Heart left ventricle (tissue), 16 donors: ENCODE measurements around the gene ADAM19. TPM values are rescaled to one million over a fixed set of nuclear protein-coding genes. Genes with fewer than 3 reads are reported as not detected.
"Not testable (repeated sequence)": the region's sequence is repeated elsewhere in the genome, so short reads cannot be mapped to it uniquely, and the experiment has no call there.

ENCODE experiments used
- ATAC-seq, 4 donors: fragments of 200-7000 bp; cut with Tn5 transposase; one replicate each; pipeline ENCODE4 v1.9.1; 2020 to 2022; ENCODE audit warnings: moderate library complexity in 4 of 4, mild to moderate bottlenecking in 3 of 4, moderate number of reproducible peaks in 1 of 4
- DNase-seq, 5 donors: peaks; one replicate each; pipeline ENCODE4 v3.0.0-alpha.2; 2020
- H3K27ac ChIP-seq, 12 donors: fragments of 200-600 bp; sonication (generic) in 4 of 12; one replicate each; pipeline versions ENCODE4 v1.5.0 to v1.8.0; 2016 to 2022; ENCODE audit warnings: mild to moderate bottlenecking in 2 of 12
- H3K27me3 ChIP-seq, 9 donors: fragments of 200-600 bp; sonication (generic) in 2 of 9; one replicate each; pipeline versions ENCODE4 v1.5.1 to v1.8.0; 2016 to 2022; ENCODE audit warnings: mild to moderate bottlenecking in 3 of 9
- H3K36me3 ChIP-seq, 9 donors: fragments of 200-600 bp; sonication (generic) in 2 of 9; one replicate each; pipeline versions ENCODE4 v1.5.0 to v1.8.0; 2018 to 2022; ENCODE audit warnings: mild to moderate bottlenecking in 2 of 9
- H3K4me1 ChIP-seq, 12 donors: fragments of 200-600 bp; sonication (generic) in 4 of 12; one replicate each; pipeline versions ENCODE4 v1.5.0 to v1.8.0; 2016 to 2022; ENCODE audit warnings: mild to moderate bottlenecking in 3 of 12
- H3K4me3 ChIP-seq, 12 donors: fragments of 200-600 bp; sonication (generic) in 4 of 12; one replicate each; pipeline versions ENCODE4 v1.5.0 to v1.8.0; 2017 to 2022; ENCODE audit warnings: mild to moderate bottlenecking in 9 of 12, moderate library complexity in 4 of 12
- H3K9me3 ChIP-seq, 12 donors: fragments of 200-600 bp; sonication (generic) in 4 of 12; one replicate each; pipeline versions ENCODE4 v1.5.0 to v1.8.0; 2016 to 2022; ENCODE audit warnings: mild to moderate bottlenecking in 1 of 12
- POLR2A ChIP-seq, 2 donors: fragments of 450-650 bp; IDR thresholded peaks; one replicate each; pipeline ENCODE4 v1.6.1; 2017; ENCODE audit warnings: antibody characterized with exemption in 2 of 2, mild to moderate bottlenecking in 2 of 2, moderate library complexity in 2 of 2
- WGBS, 4 donors: extraction: QIAGEN DNeasy Blood & Tissue Kit in 2 of 4; methylation state at CpG; one replicate each; pipeline versions ENCODE4 v1.1.5 to v1.1.7; 2013 to 2018; 5-methylcytosine and 5-hydroxymethylcytosine counted together
- intact Hi-C, 10 donors: fragments of 100-400 bp; cut with DNase I; formaldehyde crosslinking; loops; one replicate each; pipeline versions ENCODE4 v1.11.1 to v1.14.2; 2022
- polyA plus RNA-seq, 2 donors: library from polyadenylated mRNA; stranded (reverse); fragments of 200-250 nt; gene quantifications; one replicate each; pipeline ENCODE4 v1.2.3, GENCODE V29; 2013
- total RNA-seq, 9 donors: library from RNA; depleted of rRNA in 2 of 9; stranded (reverse); fragments of >200 nt in 2 of 9; fragmentation: NEBNext Ultra II Directional in 3 of 9; extraction: Animal tissue kit (Norgen Biotek cat#: 25700) in 3 of 9; gene quantifications; one replicate each; pipeline versions ENCODE4 v1.1.0 to v1.2.4, GENCODE V29; 2016 to 2023
- TF ChIP-seq, protein P1 (sequence below), 12 donors: fragments of 200-600 bp; sonication (generic) in 4 of 12; IDR thresholded peaks; one replicate each; pipeline versions ENCODE4 v1.5.0 to v1.8.0; 2018 to 2022; ENCODE audit warnings: antibody characterized with exemption in 12 of 12, mild to moderate bottlenecking in 5 of 12
- donor health status: ischemic (EF 13 %, LVEDD 7.1; RV severe dilation, severe dysfunction).
- donor health status: healthy with polysubstance abuse.
- donor health status: DM: no; HTN: yes; CAD: no.
- donor health status: DM: no; HTN: no; CAD: no.
- donor health status: ischemic (EF 25% LVEDD 6.9; RV normal size, moderate dysfunction).
- donor health status: ischemic (EF 25% LVEDD 5.7; RV mildly dilated, moderate dysfunction).
- donor health status: healthy.
- donor health status: DM: yes; HTN: yes; CAD: no.
- donor health status: ischemic (EF 35%, LVEDD 5.7; RV mildly dilated, moderate dysfunction).
- donor health status: nonischemic (EF 11% LVEDD 7.7; RV severe dilation, severe dysfunction).
- donor health status: DM: yes; HTN: yes; CAD: no.
- donor health status: PGD.
- donor health status: ischemic (EF 29% LVEDD 5.4; RV normal size, mild dysfunction).
- donor health status: nonischemic (EF 23%, LVEDD 6.1; RV moderate dilation, normal function).

The ADAM19 gene
- total and polyA plus RNA-seq, 11 donors, result 6.5 to 47.6 (median 19.0) TPM

GRCh38 chr5:157444224-157444623 is 131.4 kb downstream of the ADAM19 start:
- no peak overlapping the region for H3K4me3 ChIP-seq
- 69 to 82% (median 72%) methylated on average over 4 of the region's 4 CpGs for WGBS, 4 donors
- ATAC-seq, result no peak
- H3K9me3 ChIP-seq, result no peaks in the 10 kb centered on the region
- H3K27me3 ChIP-seq, result no peaks in the 10 kb centered on the region
- no peak overlapping the region for H3K27ac ChIP-seq
- peaks cover 0 to 7% (median 5%) of the 10 kb centered on the region in 12 donors for H3K4me1 ChIP-seq
- H3K36me3 ChIP-seq, result no peaks in the 10 kb centered on the region
- no peak for DNase-seq
- intact Hi-C loops, result no loop called here
- no peak for TF ChIP-seq POLR2A (IDR thresholded peaks at IDR 0.05)
- TF ChIP-seq, protein P1, sequence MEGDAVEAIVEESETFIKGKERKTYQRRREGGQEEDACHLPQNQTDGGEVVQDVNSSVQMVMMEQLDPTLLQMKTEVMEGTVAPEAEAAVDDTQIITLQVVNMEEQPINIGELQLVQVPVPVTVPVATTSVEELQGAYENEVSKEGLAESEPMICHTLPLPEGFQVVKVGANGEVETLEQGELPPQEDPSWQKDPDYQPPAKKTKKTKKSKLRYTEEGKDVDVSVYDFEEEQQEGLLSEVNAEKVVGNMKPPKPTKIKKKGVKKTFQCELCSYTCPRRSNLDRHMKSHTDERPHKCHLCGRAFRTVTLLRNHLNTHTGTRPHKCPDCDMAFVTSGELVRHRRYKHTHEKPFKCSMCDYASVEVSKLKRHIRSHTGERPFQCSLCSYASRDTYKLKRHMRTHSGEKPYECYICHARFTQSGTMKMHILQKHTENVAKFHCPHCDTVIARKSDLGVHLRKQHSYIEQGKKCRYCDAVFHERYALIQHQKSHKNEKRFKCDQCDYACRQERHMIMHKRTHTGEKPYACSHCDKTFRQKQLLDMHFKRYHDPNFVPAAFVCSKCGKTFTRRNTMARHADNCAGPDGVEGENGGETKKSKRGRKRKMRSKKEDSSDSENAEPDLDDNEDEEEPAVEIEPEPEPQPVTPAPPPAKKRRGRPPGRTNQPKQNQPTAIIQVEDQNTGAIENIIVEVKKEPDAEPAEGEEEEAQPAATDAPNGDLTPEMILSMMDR (IDR thresholded peaks at IDR 0.05), result no peak

GRCh38 chr5:157443041-157443549 is 132.5 kb downstream of the ADAM19 start:
- TF ChIP-seq POLR2A (IDR thresholded peaks at IDR 0.05), result no peak
- TF ChIP-seq, protein P1 (IDR thresholded peaks at IDR 0.05), result no peak
- DNase-seq (peak in 1 of 5 donors; percentile 29), ATAC-seq (peak in 2 of 4 donors; percentile 44 to 80)
- intact Hi-C loops, result no loop called here
- no peaks in the 10 kb centered on the region for H3K36me3 ChIP-seq
- H3K4me1 ChIP-seq, result no peaks in the 10 kb centered on the region
- H3K27ac ChIP-seq, result no peak overlapping the region
- 49 to 66% (median 61%) methylated on average over 7 of the region's 7 CpGs for WGBS, 4 donors
- H3K4me3 ChIP-seq, result no peak overlapping the region
- H3K9me3 ChIP-seq, result no peaks in the 10 kb centered on the region
- no peaks in the 10 kb centered on the region for H3K27me3 ChIP-seq

GRCh38 chr5:157434096-157434495 is 141.5 kb downstream of the ADAM19 start:
- ATAC-seq, result no peak
- Histone ChIP-seq H3K4me1 (peaks cover 0 to 5% (median 0%) of the 10 kb centered on the region in 12 donors), H3K9me3 (peaks cover 0 to 4% (median 0%) of the 10 kb centered on the region in 12 donors), H3K27ac (no peak overlapping the region), H3K4me3 (no peak overlapping the region), H3K27me3 (no peaks in the 10 kb centered on the region), H3K36me3 (no peaks in the 10 kb centered on the region)
- no peak for DNase-seq
- intact Hi-C loops, result loop anchor here in 8 of 10 donors (5.0 to 10.0 kb wide), 4 partner anchors 38 to 311 kb away; partner anchors contain the start of gene LSM11 (in 1 of the 8)
- WGBS, 4 donors, result 86 to 95% (median 94%) methylated on average over 4 of the region's 4 CpGs
- no peak for TF ChIP-seq POLR2A (IDR thresholded peaks at IDR 0.05)
- TF ChIP-seq, protein P1 (IDR thresholded peaks at IDR 0.05), result no peak

- ATAC-seq (peak in 3 of 4 donors; percentile 63 to 87 (median 80)), DNase-seq (peak in 2 of 5 donors; percentile 24 to 30)
- Histone ChIP-seq H3K4me1 (peaks cover 0 to 5% (median 0%) of the 10 kb centered on the region in 12 donors), H3K36me3 (no peaks in the 10 kb centered on the region), H3K4me3 (no peak overlapping the region), H3K27ac (no peak overlapping the region), H3K27me3 (no peaks in the 10 kb centered on the region), H3K9me3 (peaks cover 0 to 4% (median 0%) of the 10 kb centered on the region in 12 donors)
- intact Hi-C loops, result loop anchor here (1.0 to 10.0 kb wide), 8 partner anchors 41 to 313 kb away; partner anchors contain the start of gene LSM11 (in 1 of the 10)
- 33 to 40% (median 36%) methylated on average over 4 of the region's 4 CpGs for WGBS, 4 donors
- TF ChIP-seq, protein P1 (IDR thresholded peaks at IDR 0.05), result peak; percentile 41 to 76 (median 60)
- no peak for TF ChIP-seq POLR2A (IDR thresholded peaks at IDR 0.05)
Measured at GRCh38 chr5:157431544-157432200, 143.9 kb downstream of the ADAM19 start.

GRCh38 chr5:157429920-157430319 is 145.7 kb downstream of the ADAM19 start:
- H3K36me3 ChIP-seq, H3K27me3 ChIP-seq, DNase-seq, H3K9me3 ChIP-seq, H3K4me3 ChIP-seq, ATAC-seq, H3K27ac ChIP-seq, H3K4me1 ChIP-seq: not testable (repeated sequence)
- WGBS, 4 donors, result 93 to 96% (median 95%) methylated on average over 5 of the region's 5 CpGs
- intact Hi-C loops, result loop anchor here in 8 of 10 donors (2.0 to 10.0 kb wide), 6 partner anchors 42 to 315 kb away; partner anchors contain the start of gene LSM11 (in 1 of the 8)
